ENCODE results near the gene CCDC170.

The CCDC170 gene

GRCh38 chr6:151658091-151658490, 164.3 kb downstream of the CCDC170 start:
- no peak for DNase-seq (ENCODE audit: low spot score)

- no peak for DNase-seq (ENCODE audit: low spot score)
These were observed 165.4 kb downstream of the CCDC170 start for GRCh38 chr6:151659212-151659611.

GRCh38 chr6:151661509-151661908, 167.7 kb downstream of the CCDC170 start:
- DNase-seq (ENCODE audit: low spot score): no peak

GRCh38 chr6:151661928-151662327, 168.1 kb downstream of the CCDC170 start:
- no peak for DNase-seq (ENCODE audit: low spot score)

GRCh38 chr6:151663559-151663958, 169.7 kb downstream of the CCDC170 start:
- DNase-seq (ENCODE audit: low spot score): no peak

GRCh38 chr6:151664390-151664789, 170.6 kb downstream of the CCDC170 start:
- no peak for DNase-seq (ENCODE audit: low spot score)

- DNase-seq (ENCODE audit: low spot score): no peak
These were observed 171.5 kb downstream of the CCDC170 start for GRCh38 chr6:151665329-151665728.

- no peak for DNase-seq (ENCODE audit: low spot score)
These were observed 172.7 kb downstream of the CCDC170 start for GRCh38 chr6:151666526-151666925.

- no peak for DNase-seq (ENCODE audit: low spot score)
These were observed 175.4 kb downstream of the CCDC170 start for GRCh38 chr6:151669208-151669560.

GRCh38 chr6:151670116-151670515, 176.3 kb downstream of the CCDC170 start:
- no peak for DNase-seq (ENCODE audit: low spot score)

Data from D341Med (cell line).